PC-3 (cell line): Measurements from ENCODE around the gene LSMEM2.
A peak's percentile ranks its signal among the peaks of the same experiment; 100 is the strongest.

Source experiments
- EZH2 ChIP-seq: fragments of 300-600 bp; sonication (generic); IDR thresholded peaks from one replicate; pipeline ENCODE4 v1.6.1; 2017; ENCODE audit warnings: antibody characterized with exemption, mild to moderate bottlenecking, low read length; ENCODE audit not compliant: unreplicated experiment
- EZH2phosphoT487 ChIP-seq: fragments of 300-600 bp; sonication (generic); IDR thresholded peaks from 2 replicates; pipeline ENCODE4 v1.6.1; 2018; ENCODE audit warnings: mild to moderate bottlenecking, antibody characterized with exemption, low read length, borderline replicate concordance
- TF ChIP-seq, protein P1 (sequence below): fragments of 300-600 bp; sonication (generic); conservative IDR thresholded peaks from 2 replicates; pipeline ENCODE4 v1.5.1; 2017; ENCODE audit warnings: antibody characterized with exemption, low read depth, mild to moderate bottlenecking, low read length

DNA sequence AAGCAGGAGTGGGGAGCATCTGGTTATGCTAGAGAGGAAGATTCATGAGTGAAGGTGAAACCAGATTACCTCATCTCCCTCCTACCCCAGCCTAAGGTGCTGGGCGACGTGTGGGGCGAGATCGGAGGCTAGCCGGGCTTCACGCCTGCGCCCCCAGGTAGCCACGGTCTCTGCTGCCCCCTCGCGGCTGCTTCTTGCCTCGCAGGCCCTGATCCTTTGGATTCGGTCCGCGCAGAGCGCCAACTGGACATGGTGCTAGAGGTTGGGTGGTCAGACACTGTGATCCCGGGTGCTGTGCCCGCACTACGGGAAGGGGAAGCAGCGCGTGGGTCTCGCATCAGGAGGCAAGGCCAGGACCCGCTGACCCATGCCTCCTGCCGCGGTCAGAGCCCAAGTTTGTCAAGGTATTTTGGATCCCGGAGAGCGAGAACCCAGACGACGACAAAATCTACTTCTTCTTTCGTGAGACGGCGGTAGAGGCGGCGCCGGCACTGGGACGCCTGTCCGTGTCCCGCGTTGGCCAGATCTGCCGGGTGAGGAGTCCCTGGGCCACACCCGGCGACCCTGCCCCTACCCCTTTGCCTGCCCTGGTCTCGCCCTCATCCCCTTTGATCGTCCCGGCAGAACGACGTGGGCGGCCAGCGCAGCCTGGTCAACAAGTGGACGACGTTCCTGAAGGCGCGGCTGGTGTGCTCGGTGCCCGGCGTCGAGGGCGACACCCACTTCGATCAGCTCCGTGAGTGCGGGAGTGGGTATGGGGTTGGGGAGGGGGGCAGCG lies 5.8 kb upstream of the LSMEM2 start:
- TF ChIP-seq, protein P1, sequence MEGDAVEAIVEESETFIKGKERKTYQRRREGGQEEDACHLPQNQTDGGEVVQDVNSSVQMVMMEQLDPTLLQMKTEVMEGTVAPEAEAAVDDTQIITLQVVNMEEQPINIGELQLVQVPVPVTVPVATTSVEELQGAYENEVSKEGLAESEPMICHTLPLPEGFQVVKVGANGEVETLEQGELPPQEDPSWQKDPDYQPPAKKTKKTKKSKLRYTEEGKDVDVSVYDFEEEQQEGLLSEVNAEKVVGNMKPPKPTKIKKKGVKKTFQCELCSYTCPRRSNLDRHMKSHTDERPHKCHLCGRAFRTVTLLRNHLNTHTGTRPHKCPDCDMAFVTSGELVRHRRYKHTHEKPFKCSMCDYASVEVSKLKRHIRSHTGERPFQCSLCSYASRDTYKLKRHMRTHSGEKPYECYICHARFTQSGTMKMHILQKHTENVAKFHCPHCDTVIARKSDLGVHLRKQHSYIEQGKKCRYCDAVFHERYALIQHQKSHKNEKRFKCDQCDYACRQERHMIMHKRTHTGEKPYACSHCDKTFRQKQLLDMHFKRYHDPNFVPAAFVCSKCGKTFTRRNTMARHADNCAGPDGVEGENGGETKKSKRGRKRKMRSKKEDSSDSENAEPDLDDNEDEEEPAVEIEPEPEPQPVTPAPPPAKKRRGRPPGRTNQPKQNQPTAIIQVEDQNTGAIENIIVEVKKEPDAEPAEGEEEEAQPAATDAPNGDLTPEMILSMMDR: peak; percentile 96
- TF ChIP-seq EZH2phosphoT487 (no peak), EZH2 (no peak)
